GM19397 (cell line): ENCODE data around the gene RAB28.

Source experiments
- ATAC-seq: cut with Tn5 transposase; IDR thresholded peaks from one replicate; pipeline ENCODE4 v1.9.1; 2021; ENCODE audit warnings: mild to moderate bottlenecking, moderate library complexity; ENCODE audit not compliant: unreplicated experiment

The RAB28 gene

DNA sequence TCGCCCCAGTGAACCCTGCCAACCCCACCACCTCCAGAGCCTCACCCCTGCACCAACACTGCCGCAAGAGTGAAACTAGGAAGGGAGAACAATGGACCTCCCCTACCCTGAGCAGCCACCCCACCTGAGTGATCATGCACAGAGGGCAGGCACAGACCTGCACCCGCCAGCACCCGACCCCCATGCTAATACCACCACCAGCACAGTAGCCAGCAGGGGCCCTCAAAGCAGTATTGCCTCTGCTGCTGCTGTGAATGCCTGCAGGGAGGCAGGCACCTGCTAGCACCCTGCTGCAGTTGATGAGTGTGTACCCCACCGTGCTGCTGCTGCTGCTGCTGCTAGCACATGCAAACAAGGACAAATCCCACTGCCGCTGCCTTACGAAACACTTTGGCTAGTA is 100.1 kb downstream of the RAB28 start:
- ATAC-seq: no peak

DNA sequence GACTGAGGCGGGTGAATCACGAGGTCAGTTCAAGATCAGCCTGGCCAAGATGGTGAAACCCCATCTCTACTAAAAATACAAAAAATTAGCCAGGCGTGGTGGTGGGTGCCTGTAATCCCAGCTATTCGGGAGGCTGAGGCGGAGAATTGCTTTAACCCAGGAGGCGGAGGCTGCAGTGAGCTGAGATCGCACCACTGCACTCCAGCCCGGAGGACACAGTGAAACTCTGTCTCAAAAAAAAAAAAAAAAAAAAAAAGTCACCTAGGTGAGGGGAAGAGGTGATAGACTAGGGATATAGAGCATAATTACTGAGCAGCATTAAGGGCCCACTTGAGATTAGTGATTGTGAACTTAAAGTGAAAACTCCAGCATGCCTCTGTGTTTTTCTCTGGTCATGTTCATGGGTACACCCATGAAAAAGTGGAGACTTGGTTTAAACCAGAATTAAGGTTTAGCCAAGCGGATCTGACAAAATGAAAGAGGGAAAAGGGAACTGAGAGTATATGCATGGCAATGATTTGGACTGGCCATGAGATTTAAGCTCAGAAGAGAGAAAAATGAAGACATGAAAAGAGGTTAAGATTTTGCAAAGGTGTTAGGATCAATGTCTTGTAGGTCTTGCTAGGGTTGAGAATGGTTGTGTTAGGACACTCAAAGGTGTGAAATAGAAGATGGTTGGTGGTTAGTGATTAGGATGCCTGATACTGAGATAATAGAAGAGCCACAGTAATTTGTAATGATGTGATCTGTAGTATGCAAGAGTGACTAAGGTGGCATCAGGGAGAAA is 105.0 kb downstream of the RAB28 start:
- peak; percentile 83 for ATAC-seq

DNA sequence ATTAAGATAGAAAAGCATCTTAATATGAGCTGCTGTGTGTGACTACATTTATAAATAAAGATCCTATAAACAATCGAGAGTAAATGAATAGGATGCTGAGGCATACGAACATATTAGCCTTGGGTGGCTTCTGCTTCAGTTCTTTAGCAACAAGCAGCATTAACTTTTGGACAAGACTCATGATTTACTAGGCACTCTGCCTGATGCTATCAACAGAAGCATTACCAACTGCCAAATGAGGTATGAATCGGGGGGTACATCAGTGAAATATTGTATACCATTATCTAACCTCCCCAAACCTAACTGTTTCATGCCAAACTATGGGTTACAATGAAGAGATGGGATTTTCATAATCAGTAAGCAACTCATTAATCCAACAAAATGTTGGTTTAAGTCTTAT is 113.1 kb downstream of the RAB28 start:
- ATAC-seq: no peak

DNA sequence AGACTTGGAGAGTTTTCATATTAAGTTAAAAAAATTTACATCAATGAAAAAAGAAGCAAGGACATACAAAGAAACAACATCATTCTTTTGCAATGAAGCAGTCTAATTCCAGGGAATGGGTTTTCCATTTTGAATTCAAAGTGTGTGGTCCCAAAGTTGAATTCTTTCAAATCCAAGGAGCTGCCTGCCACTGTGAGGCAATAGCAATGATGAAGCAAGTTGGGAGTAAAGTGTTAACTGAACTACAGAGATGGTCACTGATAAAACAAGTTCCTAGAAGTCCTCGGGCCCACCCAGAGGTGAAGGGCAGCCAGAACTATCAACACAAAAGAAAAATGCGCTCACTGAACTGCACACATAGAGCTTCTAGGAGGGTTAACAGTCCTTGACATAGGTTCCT is 115.9 kb downstream of the RAB28 start:
- ATAC-seq: no peak

DNA sequence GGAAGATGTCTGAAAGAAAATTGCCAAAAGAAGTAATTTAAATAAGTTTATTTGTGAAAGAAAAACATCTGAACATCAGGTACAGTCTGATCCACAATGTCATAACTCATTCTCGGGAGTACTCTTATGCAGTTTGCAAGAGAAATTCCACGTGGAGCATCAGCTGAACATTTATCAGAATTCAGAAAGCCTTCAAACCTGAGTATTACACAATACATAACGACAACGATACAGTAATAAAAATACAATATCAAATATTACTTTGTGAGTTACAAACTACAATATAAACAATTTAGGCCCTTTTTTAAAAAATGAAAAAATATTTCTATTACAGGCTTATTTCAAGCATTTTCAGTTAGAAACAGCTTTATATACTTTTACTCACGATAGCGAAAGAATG is 116.4 kb downstream of the RAB28 start:
- ATAC-seq: no peak

DNA sequence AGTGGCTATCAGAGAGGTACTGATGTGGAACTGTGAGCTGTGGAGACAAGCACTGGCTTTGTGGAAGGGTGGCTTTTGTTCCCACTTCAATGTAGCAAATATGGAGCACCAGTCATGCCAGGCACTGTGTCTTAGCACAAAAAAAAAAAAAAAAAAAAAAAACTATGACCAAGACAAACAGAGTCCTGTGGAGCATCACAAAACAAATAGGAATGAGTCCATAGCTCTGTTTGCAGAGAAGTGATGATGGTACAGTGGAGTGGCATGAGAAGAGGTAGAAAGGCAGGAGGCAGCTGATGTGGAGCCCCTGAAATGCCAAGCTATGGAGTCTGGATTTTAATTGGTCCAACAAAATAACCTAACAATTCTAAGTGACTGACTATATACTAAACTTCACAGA is 116.9 kb downstream of the RAB28 start:
- ATAC-seq: no peak

DNA sequence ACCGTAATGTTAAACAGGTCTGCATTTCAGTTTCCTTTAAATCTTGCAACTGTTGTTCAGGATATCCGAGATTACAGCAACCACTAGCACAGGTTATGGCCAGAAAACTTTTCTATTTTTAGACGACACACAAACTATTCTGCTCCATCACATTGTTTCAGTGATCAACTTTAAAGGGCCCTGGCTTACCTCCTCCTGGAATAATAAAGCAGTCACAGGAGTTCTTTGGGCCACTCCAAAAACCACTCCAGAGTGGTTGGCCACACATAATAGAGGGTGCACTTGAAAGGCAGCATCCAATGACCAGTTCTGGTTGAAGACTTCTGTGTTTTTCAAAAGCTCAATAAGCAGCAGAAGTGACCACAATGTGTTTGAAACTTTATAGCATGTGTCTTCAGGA is 118.9 kb downstream of the RAB28 start:
- no peak for ATAC-seq

DNA sequence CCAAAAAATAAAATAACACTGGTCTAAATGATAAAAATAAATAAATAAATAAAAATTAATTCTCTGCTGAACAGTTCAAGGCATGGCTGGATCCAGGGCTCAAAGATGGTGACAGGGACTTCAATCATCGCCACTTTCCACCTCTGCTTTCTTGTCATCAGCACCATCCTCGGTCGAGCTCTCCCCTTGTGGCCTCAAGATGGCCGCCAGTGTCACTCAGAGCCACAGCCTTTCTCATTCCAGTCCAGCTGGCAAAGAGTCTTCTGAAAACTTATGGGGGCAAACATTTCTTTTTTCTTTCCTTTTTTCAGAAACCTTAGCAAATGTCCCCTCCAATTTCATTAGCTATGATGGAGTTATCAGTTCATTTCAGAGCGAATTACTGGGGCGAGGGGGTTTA is 119.5 kb downstream of the RAB28 start:
- ATAC-seq: no peak

GRCh38 chr4:13364172-13364571 is 120.0 kb downstream of the RAB28 start:
- ATAC-seq: no peak

DNA sequence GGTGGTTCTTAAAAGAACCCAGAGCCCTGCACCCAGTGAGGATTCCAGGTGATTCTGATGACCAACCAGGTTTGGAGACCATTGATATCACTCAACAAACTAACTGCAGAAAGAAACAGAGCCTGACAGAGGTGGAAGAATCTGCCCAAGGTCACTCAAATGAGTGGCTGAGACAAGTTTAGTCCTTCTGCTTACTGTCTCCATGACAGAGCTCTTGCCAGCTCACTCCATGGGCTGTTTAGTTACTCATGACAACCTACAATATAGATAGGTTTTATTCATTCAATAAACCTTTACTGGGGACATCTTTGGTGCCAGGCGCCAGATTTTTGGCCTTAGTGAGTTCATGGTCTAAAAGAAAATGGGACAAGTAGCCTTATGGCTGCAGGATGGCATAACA is 124.3 kb downstream of the RAB28 start:
- ATAC-seq: no peak

GRCh38 chr4:13355111-13355880 is 128.8 kb downstream of the RAB28 start:
- ATAC-seq: no peak

- ATAC-seq: no peak
Observed at GRCh38 chr4:13349096-13349495, 135.0 kb downstream of the RAB28 start.

GRCh38 chr4:13348216-13348615 is 135.9 kb downstream of the RAB28 start:
- no peak for ATAC-seq

DNA sequence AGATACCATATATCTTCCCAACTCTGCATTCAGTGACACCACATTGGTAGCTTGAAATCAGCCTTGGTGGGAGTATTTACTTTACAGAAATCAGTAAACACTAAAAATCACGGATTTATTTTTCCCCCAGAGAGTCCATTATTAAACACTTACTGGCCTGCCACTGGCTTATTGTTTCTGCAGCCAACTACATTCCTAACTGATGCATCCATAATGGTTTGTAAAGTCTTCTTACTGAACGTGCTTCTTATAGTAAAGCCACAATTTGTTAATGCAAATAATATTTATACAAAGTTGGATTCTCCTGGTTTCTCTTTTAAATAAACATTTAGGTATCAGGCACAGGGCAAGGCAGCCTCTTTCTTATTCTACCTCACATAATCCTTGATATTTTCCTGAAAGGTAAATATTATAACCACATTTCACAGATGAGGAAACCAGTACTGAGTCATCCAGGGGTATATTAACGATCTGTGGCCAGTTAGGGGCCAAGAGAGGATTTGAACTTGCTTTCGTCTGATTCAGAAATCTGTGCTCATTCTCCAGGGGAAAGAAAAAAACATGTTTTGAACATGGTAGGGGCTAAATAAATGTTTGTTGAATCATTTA is 136.5 kb downstream of the RAB28 start:
- no peak for ATAC-seq

DNA sequence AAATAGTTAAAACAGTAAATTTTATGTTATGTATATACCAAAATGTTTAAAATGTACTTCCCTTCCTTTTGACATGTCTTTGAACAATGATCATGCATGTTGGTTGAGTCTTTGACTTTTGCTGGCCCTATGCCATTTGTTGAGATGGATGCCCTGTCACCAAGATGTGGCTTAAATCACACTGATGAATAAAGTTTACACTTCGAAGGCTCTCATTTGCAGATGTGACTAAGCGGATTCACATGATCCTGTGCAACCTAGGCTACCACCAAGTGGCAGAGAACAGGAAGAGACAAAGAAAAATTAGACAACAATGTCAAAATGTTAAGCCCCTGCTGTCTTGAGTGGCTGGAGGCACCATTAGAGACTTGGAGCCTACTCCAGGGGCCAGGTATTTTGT is 139.9 kb downstream of the RAB28 start:
- ATAC-seq: no peak

GRCh38 chr4:13340672-13341071 is 143.5 kb downstream of the RAB28 start:
- ATAC-seq: no peak

- ATAC-seq: no peak
Observed at GRCh38 chr4:13331827-13332226, 152.3 kb downstream of the RAB28 start.

DNA sequence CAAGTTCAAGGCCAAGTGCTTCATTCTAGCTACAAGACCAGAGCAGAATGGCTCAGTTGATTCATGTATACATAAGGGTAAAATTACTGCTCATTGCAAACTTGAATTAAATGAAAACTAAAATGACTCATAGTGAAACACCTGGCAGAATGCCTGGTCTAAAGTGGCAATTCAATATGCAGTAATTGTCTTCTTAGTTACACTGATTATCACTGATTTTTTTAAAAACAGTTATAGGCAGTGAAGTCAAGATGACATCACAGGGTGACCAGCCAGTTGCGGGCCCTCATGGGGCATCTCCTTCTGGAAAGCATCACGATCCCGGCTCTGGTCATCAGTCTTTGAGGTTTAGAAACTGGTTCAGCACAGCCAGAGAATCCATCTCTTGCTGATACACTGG is 154.2 kb downstream of the RAB28 start:
- ATAC-seq: no peak

DNA sequence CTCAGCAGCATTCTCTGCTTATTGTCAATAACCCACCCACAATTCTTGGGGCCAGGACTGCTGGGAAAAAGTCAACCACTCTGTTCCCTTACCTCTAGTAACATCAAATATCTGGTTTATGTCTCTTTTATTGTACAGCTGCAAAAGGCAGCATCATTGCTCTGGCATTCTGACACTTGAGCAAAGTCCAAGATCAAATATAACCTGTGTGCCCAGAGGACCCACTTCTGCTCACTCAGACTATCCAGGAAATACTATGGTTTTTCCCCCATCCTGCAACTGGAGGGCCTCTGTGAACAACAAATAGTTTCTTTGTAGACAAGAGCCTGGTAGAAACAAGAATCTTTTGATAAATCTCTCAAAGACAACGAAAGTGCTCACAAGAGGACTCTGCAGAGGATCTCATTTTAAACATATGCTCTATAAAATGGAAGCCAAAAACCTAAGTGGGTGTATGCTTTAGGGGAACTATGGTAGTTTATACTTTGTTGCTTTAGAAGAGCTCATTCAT is 154.7 kb downstream of the RAB28 start:
- ATAC-seq: no peak

DNA sequence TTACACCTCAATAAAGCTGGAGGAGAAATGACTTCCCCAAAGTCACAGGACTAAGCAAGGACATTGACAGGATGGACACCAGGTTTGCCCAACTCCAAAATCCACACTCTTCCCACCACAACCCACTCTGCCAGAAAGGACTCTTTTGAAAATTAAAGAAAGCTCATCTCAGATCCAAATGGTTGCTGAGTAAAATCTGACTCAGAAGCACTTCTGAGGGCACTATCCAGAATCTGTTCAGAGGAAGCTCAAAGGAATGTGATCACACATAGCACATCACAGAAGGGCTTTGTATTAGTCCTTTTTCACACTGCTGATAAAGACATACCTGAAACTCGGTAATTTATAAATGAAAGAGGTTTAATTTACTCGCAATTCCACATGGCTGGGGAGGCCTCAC is 155.5 kb downstream of the RAB28 start:
- no peak for ATAC-seq

DNA sequence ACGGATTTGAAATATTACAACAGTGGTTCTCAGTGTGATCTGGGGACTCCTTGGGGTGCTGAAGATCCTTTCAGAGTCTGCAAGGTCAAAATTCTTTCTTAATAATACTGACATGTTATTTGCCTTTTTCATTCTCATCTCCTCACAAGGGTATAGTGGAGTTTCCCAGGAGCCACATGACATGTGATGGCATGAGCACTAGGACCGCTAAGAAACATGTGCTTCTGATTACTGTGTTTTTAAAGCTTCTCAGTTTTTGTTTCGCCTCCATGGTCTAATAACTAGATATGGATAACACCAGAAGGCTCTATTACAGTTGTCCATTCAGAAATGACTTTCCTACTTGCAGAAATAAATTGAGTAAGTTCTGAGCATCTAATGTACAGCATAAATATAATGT is 156.1 kb downstream of the RAB28 start:
- no peak for ATAC-seq

GRCh38 chr4:13325744-13326143 is 158.4 kb downstream of the RAB28 start:
- no peak for ATAC-seq
